Measurements from ENCODE around the gene CPNE1. TPM values are rescaled to one million over a fixed set of nuclear protein-coding genes. Genes with fewer than 3 reads are reported as not detected.
A peak's percentile ranks its signal among the peaks of the same experiment; 100 is the strongest.

The CPNE1 gene
- total RNA-seq, 2 experiments from 2014 or later, result 308 to 324 TPM

DNA sequence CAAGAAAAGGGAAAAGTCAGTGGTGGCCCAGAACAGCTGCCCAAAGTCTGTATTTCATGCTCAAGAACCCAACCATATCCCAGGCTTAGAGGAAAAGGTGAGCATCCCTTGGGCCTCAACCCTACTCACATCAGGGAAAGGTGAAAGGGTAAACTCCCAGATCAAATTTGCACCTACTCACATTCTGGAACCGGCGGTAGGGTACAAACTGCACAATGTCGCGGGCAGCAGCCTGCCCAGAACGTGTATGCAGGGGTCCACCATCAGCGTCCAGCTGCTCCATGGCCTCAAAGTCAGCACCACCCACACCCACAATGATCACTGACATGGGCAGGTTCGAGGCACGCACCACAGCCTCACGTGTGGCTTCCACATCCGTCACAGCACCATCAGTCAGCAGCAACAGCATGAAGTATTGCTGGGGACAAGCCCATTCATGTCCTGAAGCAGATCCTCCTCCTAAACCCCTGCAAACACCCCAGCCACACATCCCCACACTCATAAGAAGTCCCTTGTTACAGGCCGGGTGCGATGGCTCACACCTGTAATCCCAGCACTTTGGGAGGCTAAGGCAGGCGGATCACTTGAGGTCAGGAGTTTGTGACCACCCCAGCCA, 38.2 kb downstream of the CPNE1 start:
- no peak for DNase-seq
- no peak for ATAC-seq
- Mint-ChIP-seq H3K4me3 (no peak overlapping the region), H3K9me3 (no peaks in the 10 kb centered on the region), H3K36me3 (ENCODE audit: low read depth) (peaks cover 36% of the 10 kb centered on the region), H3K27me3 (no peaks in the 10 kb centered on the region), H3K27ac (peak overlapping the region; percentile 65), H3K4me1 (ENCODE audit: low read depth) (no peaks in the 10 kb centered on the region)
- ChIA-PET CTCF (no interaction called here), POLR2A (interaction anchor here (0.6 kb wide), 2 partner anchors 22 to 111 kb away, joined by 3 read pairs; no protein-coding TSS in a partner anchor)
- TF ChIP-seq, protein P1, sequence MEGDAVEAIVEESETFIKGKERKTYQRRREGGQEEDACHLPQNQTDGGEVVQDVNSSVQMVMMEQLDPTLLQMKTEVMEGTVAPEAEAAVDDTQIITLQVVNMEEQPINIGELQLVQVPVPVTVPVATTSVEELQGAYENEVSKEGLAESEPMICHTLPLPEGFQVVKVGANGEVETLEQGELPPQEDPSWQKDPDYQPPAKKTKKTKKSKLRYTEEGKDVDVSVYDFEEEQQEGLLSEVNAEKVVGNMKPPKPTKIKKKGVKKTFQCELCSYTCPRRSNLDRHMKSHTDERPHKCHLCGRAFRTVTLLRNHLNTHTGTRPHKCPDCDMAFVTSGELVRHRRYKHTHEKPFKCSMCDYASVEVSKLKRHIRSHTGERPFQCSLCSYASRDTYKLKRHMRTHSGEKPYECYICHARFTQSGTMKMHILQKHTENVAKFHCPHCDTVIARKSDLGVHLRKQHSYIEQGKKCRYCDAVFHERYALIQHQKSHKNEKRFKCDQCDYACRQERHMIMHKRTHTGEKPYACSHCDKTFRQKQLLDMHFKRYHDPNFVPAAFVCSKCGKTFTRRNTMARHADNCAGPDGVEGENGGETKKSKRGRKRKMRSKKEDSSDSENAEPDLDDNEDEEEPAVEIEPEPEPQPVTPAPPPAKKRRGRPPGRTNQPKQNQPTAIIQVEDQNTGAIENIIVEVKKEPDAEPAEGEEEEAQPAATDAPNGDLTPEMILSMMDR (IDR thresholded peaks at IDR 0.05), result no peak
- intact Hi-C loops (cut with micrococcal nuclease), result no loop called here

DNA sequence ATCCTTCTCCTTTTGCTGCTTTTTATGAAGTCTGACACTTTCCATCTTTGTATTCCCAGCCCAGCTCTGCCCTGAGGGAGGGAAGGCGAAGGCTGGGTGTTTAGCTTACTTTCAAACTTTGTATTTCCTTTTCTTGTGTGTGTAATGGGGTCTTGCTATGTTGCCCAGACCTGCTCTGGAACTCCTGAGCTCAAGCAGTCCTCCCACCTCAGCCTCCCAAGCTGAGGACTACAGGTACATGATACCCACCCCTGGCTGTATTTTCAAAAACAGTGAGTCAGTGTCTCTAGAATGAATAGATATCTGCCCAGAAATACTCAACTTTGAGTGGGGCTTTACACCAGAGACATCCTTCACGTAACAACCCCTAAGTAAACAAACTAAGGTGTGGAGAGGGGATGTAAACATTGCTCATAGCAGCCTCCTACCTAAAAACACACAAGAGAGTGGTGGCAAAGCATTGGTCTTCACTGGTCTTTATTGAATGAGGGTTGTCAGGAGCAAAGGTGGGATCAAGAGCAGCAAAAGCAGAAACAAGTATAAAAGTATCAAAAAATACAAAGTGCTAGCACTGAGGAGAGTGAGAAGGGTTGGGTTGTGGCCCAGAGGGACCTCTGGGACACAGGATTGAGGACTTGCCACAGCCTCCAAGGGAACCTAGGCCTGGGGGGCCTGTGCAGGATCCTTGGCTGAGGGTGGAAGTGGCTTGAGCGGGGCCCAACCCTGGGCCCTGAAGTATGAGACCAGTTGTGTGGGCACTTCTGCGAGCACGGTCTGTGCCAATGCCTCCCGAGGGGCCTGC, 38.9 kb downstream of the CPNE1 start:
- Mint-ChIP-seq H3K9me3 (no peaks in the 10 kb centered on the region), H3K27ac (peak overlapping the region; percentile 65), H3K36me3 (ENCODE audit: low read depth) (peaks cover 31% of the 10 kb centered on the region), H3K4me3 (no peak overlapping the region), H3K4me1 (ENCODE audit: low read depth) (no peaks in the 10 kb centered on the region), H3K27me3 (no peaks in the 10 kb centered on the region)
- intact Hi-C loops (cut with micrococcal nuclease), result no loop called here
- no peak for DNase-seq
- no peak for ATAC-seq
- CTCF ChIA-PET, result no interaction called here
- POLR2A ChIA-PET, result no interaction called here
- TF ChIP-seq, protein P1 (IDR thresholded peaks at IDR 0.05), result no peak

DNA sequence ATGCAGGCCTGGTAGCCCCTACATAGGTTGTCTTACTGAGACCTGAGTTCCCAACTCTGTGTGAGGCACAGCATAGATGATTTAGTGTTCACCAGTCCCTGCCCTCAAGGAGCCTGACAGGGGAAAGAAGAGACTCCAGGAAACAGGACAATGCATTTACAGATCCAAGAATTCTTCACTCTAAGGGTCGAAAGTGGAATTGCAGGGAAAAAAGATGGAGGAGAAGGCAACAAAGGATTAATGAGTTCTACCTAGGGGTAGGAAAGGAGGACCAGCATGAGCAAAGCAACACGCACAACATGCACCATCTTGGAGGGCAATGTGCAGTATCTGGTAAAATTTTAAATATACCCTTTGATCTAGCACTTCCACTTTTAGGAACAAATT, 43.1 kb downstream of the CPNE1 start:
- CTCF ChIA-PET, result interaction anchor here (1.4 to 3.7 kb wide), 2 partner anchors 34 to 37 kb away, joined by 4 to 22 read pairs; no protein-coding TSS in a partner anchor
- DNase-seq (no peak), ATAC-seq (no peak)
- intact Hi-C loops (cut with micrococcal nuclease), result no loop called here
- TF ChIP-seq, protein P1 (IDR thresholded peaks at IDR 0.05), result no peak
- POLR2A ChIA-PET, result interaction anchor here (6.4 kb wide), 1 partner anchor 39 kb away, joined by 163 read pairs; the partner anchor contains the start of genes CPNE1 and RBM12
- Mint-ChIP-seq H3K27ac (peak overlapping the region; percentile 48), H3K36me3 (ENCODE audit: low read depth) (peaks cover 16% of the 10 kb centered on the region), H3K4me3 (no peak overlapping the region), H3K27me3 (peaks cover 3% of the 10 kb centered on the region), H3K9me3 (no peaks in the 10 kb centered on the region), H3K4me1 (ENCODE audit: low read depth) (peaks cover 31% of the 10 kb centered on the region)

DNA sequence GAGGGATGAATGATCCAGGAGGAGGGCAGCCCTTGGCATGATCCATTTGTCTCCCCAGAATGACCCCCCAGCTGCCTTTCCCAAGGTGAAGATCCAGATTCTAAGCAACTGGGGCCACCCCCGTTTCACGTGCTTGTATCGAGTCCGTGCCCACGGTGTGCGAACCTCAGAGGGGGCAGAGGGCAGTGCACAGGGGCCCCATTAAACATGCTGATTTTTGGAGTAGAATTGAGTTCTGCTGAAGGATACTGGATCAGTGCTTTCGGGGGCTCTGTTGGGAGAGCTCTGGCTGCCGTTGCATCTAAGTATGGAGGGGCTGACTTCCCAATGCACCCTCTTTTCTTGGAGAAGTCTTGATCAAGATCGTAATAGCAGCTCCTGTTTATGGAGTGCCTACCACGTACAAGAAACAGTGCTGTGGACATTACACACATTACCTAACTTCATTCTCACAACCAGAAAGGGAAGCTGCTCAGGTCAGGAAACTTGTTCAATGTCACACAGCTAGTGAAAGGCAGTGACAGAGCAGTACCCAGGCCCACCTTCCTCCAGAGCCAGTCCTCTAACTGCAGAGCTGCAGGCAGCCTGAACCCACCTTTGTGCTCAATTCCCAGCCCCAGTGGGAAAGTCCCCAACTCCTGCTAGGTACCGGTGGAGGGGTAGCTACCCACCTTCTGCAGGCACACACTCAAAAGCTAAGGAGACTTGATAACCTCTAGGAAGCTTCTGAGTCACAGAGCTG, 43.7 kb downstream of the CPNE1 start:
- DNase-seq (no peak), ATAC-seq (no peak)
- Mint-ChIP-seq H3K4me1 (ENCODE audit: low read depth) (peaks cover 34% of the 10 kb centered on the region), H3K9me3 (no peaks in the 10 kb centered on the region), H3K4me3 (no peak overlapping the region), H3K27ac (peak overlapping the region; percentile 22), H3K27me3 (peaks cover 3% of the 10 kb centered on the region), H3K36me3 (ENCODE audit: low read depth) (peaks cover 14% of the 10 kb centered on the region)
- CTCF ChIA-PET, result interaction anchor here (1.1 to 4.7 kb wide), 8 partner anchors 10 to 79 kb away, joined by 3 to 49 read pairs (median 8); partner anchors contain the start of genes CPNE1, ERGIC3 and RBM12
- POLR2A ChIA-PET, result interaction anchor here (1.3 to 6.4 kb wide), 4 partner anchors 8 to 80 kb away, joined by 4 to 163 read pairs (median 20); partner anchors contain the start of genes CPNE1, NFS1, RBM12 and ROMO1
- TF ChIP-seq, protein P1 (IDR thresholded peaks at IDR 0.05), result no peak
- intact Hi-C loops (cut with micrococcal nuclease), result no loop called here

Data from activated CD8-positive, alpha-beta T cell treated with anti-CD3 and anti-CD28 coated beads for 36 hours (primary cell).